ENCODE results near the gene WWC2.

WWC2 gene

DNA sequence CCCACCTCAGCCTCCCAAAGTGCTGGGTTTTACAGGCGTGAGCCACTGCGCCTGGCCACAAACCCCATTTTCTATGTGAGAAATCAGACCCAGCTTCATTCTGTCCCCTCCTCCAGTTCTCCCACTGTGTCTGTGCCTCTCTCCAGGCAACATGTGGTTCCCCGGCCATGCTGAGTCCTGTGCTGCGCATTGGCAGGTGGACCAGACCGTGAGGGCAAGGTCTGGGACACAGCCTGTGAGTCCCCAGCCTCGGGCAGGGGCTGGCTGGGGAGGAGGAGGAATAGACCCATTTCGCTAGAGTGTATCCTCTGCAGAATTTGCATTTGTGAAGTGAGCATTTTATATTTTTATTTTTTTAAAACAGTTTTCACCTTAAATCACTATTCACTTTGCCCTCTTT, 244.7 kb downstream of the WWC2 start:
- H3K4ac ChIP-seq (ENCODE audit: low read depth, low read length) = no peak overlapping the region
- no peak overlapping the region for H3K4me2 ChIP-seq (ENCODE audit: low read length)
- H2BK120ac ChIP-seq (ENCODE audit: low read depth, low read length) = no peak overlapping the region
- no peak overlapping the region for H3K56ac ChIP-seq (ENCODE audit: low read length)
- DNase-seq = no peak
- no peaks in the 10 kb centered on the region for H3K79me1 ChIP-seq (ENCODE audit: low read length)
- no peak overlapping the region for H2AK5ac ChIP-seq (ENCODE audit: low read length)
- H3K4me1 ChIP-seq (ENCODE audit: control insufficient read depth, low read depth, low read length) = peaks cover 6% of the 10 kb centered on the region
- no peaks in the 10 kb centered on the region for H3K27me3 ChIP-seq (ENCODE audit: insufficient read depth, low read length, poor library complexity)
- H3K9ac ChIP-seq (ENCODE audit: low read length) = no peak overlapping the region
- H3K18ac ChIP-seq (ENCODE audit: low read length) = no peak overlapping the region
- WGBS (ENCODE audit: extremely low coverage, insufficient coverage, low lambda C conversion rate) = no CpG with 5 or more reads among the region's 7 CpGs
- no peak overlapping the region for H4K5ac ChIP-seq (ENCODE audit: low read length)
- no peaks in the 10 kb centered on the region for H3K79me2 ChIP-seq (ENCODE audit: control insufficient read depth, insufficient read depth, low read length)
- no peak overlapping the region for H4K8ac ChIP-seq (ENCODE audit: low read depth, low read length)
- H3K23ac ChIP-seq (ENCODE audit: low read length) = no peak overlapping the region
- H3K27ac ChIP-seq (ENCODE audit: low read depth, low read length) = no peak overlapping the region
- no peak overlapping the region for H2BK5ac ChIP-seq (ENCODE audit: low read length)
- no peak overlapping the region for H3K4me3 ChIP-seq (ENCODE audit: low read length)
- no peaks in the 10 kb centered on the region for H3K36me3 ChIP-seq (ENCODE audit: control insufficient read depth, insufficient read depth, low read length)
- no peak overlapping the region for H2BK15ac ChIP-seq (replicated peaks; ENCODE audit: low read depth)

DNA sequence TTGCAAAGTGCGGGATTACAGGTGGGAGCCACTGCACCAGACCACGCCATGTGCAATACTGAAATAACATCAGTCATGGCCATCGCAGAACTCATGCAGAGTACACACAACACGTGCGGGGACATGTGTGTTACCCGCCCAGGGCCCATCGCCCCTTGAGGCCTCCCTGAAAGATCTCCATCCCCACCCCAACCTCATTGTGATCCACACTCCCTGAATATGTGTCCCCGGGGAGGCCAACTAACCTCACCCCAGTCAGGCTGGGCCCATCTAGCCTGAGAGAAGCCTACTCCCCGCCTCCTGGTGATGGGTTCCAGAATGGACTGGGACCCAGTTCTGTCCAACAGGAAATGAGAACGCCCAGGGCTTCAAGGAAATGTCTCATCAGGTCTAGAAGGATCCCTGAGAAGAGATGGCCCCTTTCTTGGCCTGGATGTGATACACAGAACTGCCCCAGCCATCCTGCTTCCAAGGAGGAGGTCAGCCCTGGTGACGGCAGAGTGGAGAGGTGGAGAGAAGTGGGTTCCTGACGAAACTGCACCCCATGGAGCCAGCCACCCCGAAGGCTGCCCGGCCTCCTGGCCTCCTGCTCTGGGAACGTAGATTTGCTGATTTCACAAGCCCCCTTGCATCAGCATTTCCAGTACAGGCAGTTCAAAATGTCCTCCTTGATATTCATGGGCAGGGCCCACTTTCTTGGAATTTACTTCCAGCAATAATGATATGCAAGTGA, 245.6 kb downstream of the WWC2 start:
- Histone ChIP-seq H3K56ac (ENCODE audit: low read length) (no peak overlapping the region), H3K23ac (ENCODE audit: low read length) (no peak overlapping the region), H3K4ac (ENCODE audit: low read depth, low read length) (no peak overlapping the region), H3K27ac (ENCODE audit: low read depth, low read length) (no peak overlapping the region), H3K4me3 (ENCODE audit: low read length) (no peak overlapping the region), H2BK15ac (replicated peaks; ENCODE audit: low read depth) (no peak overlapping the region), H3K27me3 (ENCODE audit: insufficient read depth, low read length, poor library complexity) (no peaks in the 10 kb centered on the region), H2BK5ac (ENCODE audit: low read length) (no peak overlapping the region), H3K79me2 (ENCODE audit: control insufficient read depth, insufficient read depth, low read length) (no peaks in the 10 kb centered on the region), H2AK5ac (ENCODE audit: low read length) (no peak overlapping the region), H3K4me2 (ENCODE audit: low read length) (no peak overlapping the region), H3K36me3 (ENCODE audit: control insufficient read depth, insufficient read depth, low read length) (no peaks in the 10 kb centered on the region), H4K5ac (ENCODE audit: low read length) (no peak overlapping the region), H3K79me1 (ENCODE audit: low read length) (no peaks in the 10 kb centered on the region), H3K18ac (ENCODE audit: low read length) (no peak overlapping the region), H2BK120ac (ENCODE audit: low read depth, low read length) (no peak overlapping the region), H3K9ac (ENCODE audit: low read length) (no peak overlapping the region), H4K8ac (ENCODE audit: low read depth, low read length) (no peak overlapping the region), H3K4me1 (ENCODE audit: control insufficient read depth, low read depth, low read length) (peaks cover 6% of the 10 kb centered on the region)
- WGBS (ENCODE audit: extremely low coverage, insufficient coverage, low lambda C conversion rate) = no CpG with 5 or more reads among the region's 15 CpGs
- no peak for DNase-seq

DNA sequence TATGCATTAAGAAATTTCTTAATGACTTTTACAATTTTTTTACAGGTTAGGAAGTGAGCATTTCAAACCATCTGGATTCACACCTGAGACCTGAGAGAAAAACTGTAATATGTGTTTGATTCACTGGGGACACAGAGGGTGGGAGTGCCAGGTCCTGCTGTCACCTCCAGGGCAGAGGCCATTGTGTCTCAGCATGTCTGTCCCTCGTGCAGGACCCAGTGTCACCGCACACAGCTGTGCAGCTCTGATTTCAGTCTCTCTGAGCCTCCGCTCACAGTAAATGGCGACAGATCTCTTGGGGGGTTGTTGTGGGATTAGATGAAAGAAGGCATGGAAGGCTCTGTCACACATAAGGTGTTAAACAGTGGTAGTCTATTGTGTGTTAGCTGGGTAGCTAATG, 246.2 kb downstream of the WWC2 start:
- no peak overlapping the region for H2BK120ac ChIP-seq (ENCODE audit: low read depth, low read length)
- H3K4me2 ChIP-seq (ENCODE audit: low read length) = no peak overlapping the region
- no peak overlapping the region for H2BK5ac ChIP-seq (ENCODE audit: low read length)
- no peaks in the 10 kb centered on the region for H3K79me1 ChIP-seq (ENCODE audit: low read length)
- no peak overlapping the region for H3K56ac ChIP-seq (ENCODE audit: low read length)
- no peak overlapping the region for H4K8ac ChIP-seq (ENCODE audit: low read depth, low read length)
- no peak overlapping the region for H3K18ac ChIP-seq (ENCODE audit: low read length)
- no peak overlapping the region for H3K4ac ChIP-seq (ENCODE audit: low read depth, low read length)
- no peak overlapping the region for H3K9ac ChIP-seq (ENCODE audit: low read length)
- H3K79me2 ChIP-seq (ENCODE audit: control insufficient read depth, insufficient read depth, low read length) = no peaks in the 10 kb centered on the region
- no peak overlapping the region for H4K5ac ChIP-seq (ENCODE audit: low read length)
- H3K27me3 ChIP-seq (ENCODE audit: insufficient read depth, low read length, poor library complexity) = no peaks in the 10 kb centered on the region
- WGBS (ENCODE audit: extremely low coverage, insufficient coverage, low lambda C conversion rate) = no CpG with 5 or more reads among the region's 4 CpGs
- no peak overlapping the region for H2BK15ac ChIP-seq (replicated peaks; ENCODE audit: low read depth)
- H3K27ac ChIP-seq (ENCODE audit: low read depth, low read length) = no peak overlapping the region
- H3K36me3 ChIP-seq (ENCODE audit: control insufficient read depth, insufficient read depth, low read length) = no peaks in the 10 kb centered on the region
- no peak overlapping the region for H3K23ac ChIP-seq (ENCODE audit: low read length)
- no peak overlapping the region for H2AK5ac ChIP-seq (ENCODE audit: low read length)
- DNase-seq = peak; percentile 34
- H3K4me3 ChIP-seq (ENCODE audit: low read length) = no peak overlapping the region
- H3K4me1 ChIP-seq (ENCODE audit: control insufficient read depth, low read depth, low read length) = peaks cover 6% of the 10 kb centered on the region

DNA sequence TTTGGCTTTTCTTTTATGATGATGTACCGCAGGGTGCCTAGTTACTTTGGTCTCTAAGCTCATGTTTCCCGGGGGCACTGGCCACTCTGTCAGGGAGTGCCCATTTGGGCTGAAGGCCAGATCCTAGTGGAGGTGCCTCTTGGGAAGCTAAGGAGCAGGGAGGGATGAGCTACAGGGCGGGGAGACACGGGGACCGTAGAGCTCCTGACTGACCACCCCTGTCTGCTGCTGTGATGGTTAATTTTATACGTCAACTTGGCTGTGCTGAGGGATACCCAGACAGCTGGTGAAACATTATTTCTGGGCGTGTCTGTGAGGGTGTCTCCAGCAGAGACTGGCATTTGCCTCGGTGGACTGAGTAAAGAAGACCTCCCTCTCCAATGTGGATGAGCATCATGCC, 248.1 kb downstream of the WWC2 start:
- H3K4ac ChIP-seq (ENCODE audit: low read depth, low read length) = no peak overlapping the region
- no peaks in the 10 kb centered on the region for H3K79me1 ChIP-seq (ENCODE audit: low read length)
- H2BK5ac ChIP-seq (ENCODE audit: low read length) = no peak overlapping the region
- no CpG with 5 or more reads among the region's 8 CpGs for WGBS (ENCODE audit: extremely low coverage, insufficient coverage, low lambda C conversion rate)
- no peak overlapping the region for H3K56ac ChIP-seq (ENCODE audit: low read length)
- no peaks in the 10 kb centered on the region for H3K79me2 ChIP-seq (ENCODE audit: control insufficient read depth, insufficient read depth, low read length)
- no peak overlapping the region for H4K8ac ChIP-seq (ENCODE audit: low read depth, low read length)
- no peak overlapping the region for H3K4me2 ChIP-seq (ENCODE audit: low read length)
- no peak overlapping the region for H3K23ac ChIP-seq (ENCODE audit: low read length)
- H3K27ac ChIP-seq (ENCODE audit: low read depth, low read length) = no peak overlapping the region
- H3K4me3 ChIP-seq (ENCODE audit: low read length) = no peak overlapping the region
- no peak for DNase-seq
- H4K5ac ChIP-seq (ENCODE audit: low read length) = no peak overlapping the region
- peaks cover 6% of the 10 kb centered on the region for H3K4me1 ChIP-seq (ENCODE audit: control insufficient read depth, low read depth, low read length)
- no peak overlapping the region for H2BK15ac ChIP-seq (replicated peaks; ENCODE audit: low read depth)
- H3K36me3 ChIP-seq (ENCODE audit: control insufficient read depth, insufficient read depth, low read length) = no peaks in the 10 kb centered on the region
- no peak overlapping the region for H2AK5ac ChIP-seq (ENCODE audit: low read length)
- H2BK120ac ChIP-seq (ENCODE audit: low read depth, low read length) = no peak overlapping the region
- H3K18ac ChIP-seq (ENCODE audit: low read length) = no peak overlapping the region
- no peaks in the 10 kb centered on the region for H3K27me3 ChIP-seq (ENCODE audit: insufficient read depth, low read length, poor library complexity)
- no peak overlapping the region for H3K9ac ChIP-seq (ENCODE audit: low read length)

DNA sequence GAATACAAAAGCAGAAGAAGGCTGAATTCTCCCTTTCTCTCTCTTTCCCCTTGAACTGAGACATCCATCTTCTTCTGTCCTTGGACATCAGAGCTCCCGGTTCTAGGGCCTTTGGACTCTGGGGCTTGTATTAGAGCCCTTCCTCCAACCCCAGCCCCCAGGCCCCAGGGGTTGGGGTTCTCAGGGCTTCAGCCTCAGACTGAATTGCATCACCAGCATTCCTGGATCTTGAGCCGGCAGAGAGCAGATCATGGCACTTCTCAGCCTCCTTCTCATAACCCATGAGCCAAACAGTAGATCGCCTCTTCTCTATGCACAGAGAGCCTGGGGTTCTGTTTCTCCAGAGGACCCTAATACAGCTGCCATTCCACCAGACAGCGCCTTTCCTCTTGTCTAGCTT, 248.5 kb downstream of the WWC2 start:
- Histone ChIP-seq H3K36me3 (ENCODE audit: control insufficient read depth, insufficient read depth, low read length) (no peaks in the 10 kb centered on the region), H2BK15ac (replicated peaks; ENCODE audit: low read depth) (no peak overlapping the region), H2BK120ac (ENCODE audit: low read depth, low read length) (no peak overlapping the region), H3K79me1 (ENCODE audit: low read length) (no peaks in the 10 kb centered on the region), H3K18ac (ENCODE audit: low read length) (no peak overlapping the region), H2BK5ac (ENCODE audit: low read length) (no peak overlapping the region), H3K23ac (ENCODE audit: low read length) (no peak overlapping the region), H3K27me3 (ENCODE audit: insufficient read depth, low read length, poor library complexity) (no peaks in the 10 kb centered on the region), H3K27ac (ENCODE audit: low read depth, low read length) (no peak overlapping the region), H3K4ac (ENCODE audit: low read depth, low read length) (no peak overlapping the region), H3K9ac (ENCODE audit: low read length) (no peak overlapping the region), H3K56ac (ENCODE audit: low read length) (no peak overlapping the region), H3K4me1 (ENCODE audit: control insufficient read depth, low read depth, low read length) (peaks cover 6% of the 10 kb centered on the region), H4K8ac (ENCODE audit: low read depth, low read length) (no peak overlapping the region), H3K4me3 (ENCODE audit: low read length) (no peak overlapping the region), H4K5ac (ENCODE audit: low read length) (no peak overlapping the region), H3K79me2 (ENCODE audit: control insufficient read depth, insufficient read depth, low read length) (no peaks in the 10 kb centered on the region), H3K4me2 (ENCODE audit: low read length) (no peak overlapping the region), H2AK5ac (ENCODE audit: low read length) (no peak overlapping the region)
- DNase-seq = no peak
- no CpG with 5 or more reads among the region's 4 CpGs for WGBS (ENCODE audit: extremely low coverage, insufficient coverage, low lambda C conversion rate)

DNA sequence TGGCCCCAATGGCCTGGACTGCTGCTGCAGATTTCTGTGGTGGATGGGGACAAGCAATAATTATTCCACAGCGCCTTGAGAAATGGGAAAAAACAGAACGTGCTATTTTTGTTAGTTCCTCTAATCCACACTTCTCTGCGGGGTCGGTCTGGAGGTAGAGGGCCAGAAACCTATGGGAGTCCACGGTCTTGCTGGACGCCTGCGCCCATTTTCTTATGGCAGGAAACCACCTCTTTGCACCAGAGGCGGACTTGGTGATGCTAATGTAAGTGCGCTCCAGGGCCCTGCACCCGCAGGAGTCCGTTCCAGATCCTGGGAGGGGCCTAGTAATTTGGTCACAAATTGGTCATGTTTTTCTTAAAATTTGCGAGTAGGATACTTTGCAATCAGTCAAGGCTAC, 249.1 kb downstream of the WWC2 start:
- Histone ChIP-seq H2BK120ac (ENCODE audit: low read depth, low read length) (no peak overlapping the region), H3K27me3 (ENCODE audit: insufficient read depth, low read length, poor library complexity) (no peaks in the 10 kb centered on the region), H3K27ac (ENCODE audit: low read depth, low read length) (no peak overlapping the region), H3K4me3 (ENCODE audit: low read length) (no peak overlapping the region), H2BK5ac (ENCODE audit: low read length) (no peak overlapping the region), H4K8ac (ENCODE audit: low read depth, low read length) (no peak overlapping the region), H3K56ac (ENCODE audit: low read length) (peak overlapping the region; percentile 7), H3K79me2 (ENCODE audit: control insufficient read depth, insufficient read depth, low read length) (no peaks in the 10 kb centered on the region), H3K36me3 (ENCODE audit: control insufficient read depth, insufficient read depth, low read length) (no peaks in the 10 kb centered on the region), H3K79me1 (ENCODE audit: low read length) (no peaks in the 10 kb centered on the region), H3K9ac (ENCODE audit: low read length) (no peak overlapping the region), H3K23ac (ENCODE audit: low read length) (no peak overlapping the region), H3K4me1 (ENCODE audit: control insufficient read depth, low read depth, low read length) (peaks cover 6% of the 10 kb centered on the region), H2BK15ac (replicated peaks; ENCODE audit: low read depth) (no peak overlapping the region), H2AK5ac (ENCODE audit: low read length) (no peak overlapping the region), H3K4ac (ENCODE audit: low read depth, low read length) (no peak overlapping the region), H3K18ac (ENCODE audit: low read length) (no peak overlapping the region), H3K4me2 (ENCODE audit: low read length) (no peak overlapping the region), H4K5ac (ENCODE audit: low read length) (no peak overlapping the region)
- no peak for DNase-seq
- no CpG with 5 or more reads among the region's 12 CpGs for WGBS (ENCODE audit: extremely low coverage, insufficient coverage, low lambda C conversion rate)

Measured in mesendoderm (in vitro differentiated cells).